Neutrophil (primary cell): ENCODE measurements around the gene SDCCAG8.

Experiments
- H3K27ac ChIP-seq: fragments of 200-600 bp; sonication (generic); 2 replicates; pipeline ENCODE4 v1.5.1; 2016; ENCODE audit warnings: mild to moderate bottlenecking, moderate library complexity
- H3K27me3 ChIP-seq: fragments of 200-600 bp; sonication (generic); 2 replicates; pipeline ENCODE4 v1.6.0; 2016; ENCODE audit warnings: mild to moderate bottlenecking
- H3K36me3 ChIP-seq: fragments of 200-600 bp; sonication (generic); 2 replicates; pipeline ENCODE4 v1.5.1; 2017
- H3K4me1 ChIP-seq, 2 experiments: fragments of 200-600 bp in 1 of 2; sonication (generic) in 1 of 2; 1 replicate in 1 of 2; 2 replicates in 1 of 2; pipeline versions ENCODE4 v1.5.1 to v1.6.1; 2013 to 2016; ENCODE audit warnings: low read depth in 1 of 2, low read length in 1 of 2, mild to moderate bottlenecking in 1 of 2, moderate library complexity in 1 of 2; ENCODE audit not compliant: control insufficient read depth in 1 of 2, insufficient read depth in 1 of 2
- H3K4me3 ChIP-seq, 2 experiments: fragments of 200-600 bp in 1 of 2; sonication (generic) in 1 of 2; 1 replicate in 1 of 2; 2 replicates in 1 of 2; pipeline ENCODE4 v1.5.1; 2013 to 2016; ENCODE audit warnings: low read depth in 1 of 2, low read length in 1 of 2, mild to moderate bottlenecking in 1 of 2, moderate library complexity in 1 of 2
- H3K9me3 ChIP-seq: fragments of 200-600 bp; sonication (generic); 2 replicates; pipeline ENCODE4 v1.5.1; 2016
- TF ChIP-seq, protein P1 (sequence below): fragments of 200-600 bp; sonication (generic); IDR thresholded peaks from 2 replicates; pipeline ENCODE4 v1.5.1; 2016; ENCODE audit warnings: antibody characterized with exemption

The SDCCAG8 gene

DNA sequence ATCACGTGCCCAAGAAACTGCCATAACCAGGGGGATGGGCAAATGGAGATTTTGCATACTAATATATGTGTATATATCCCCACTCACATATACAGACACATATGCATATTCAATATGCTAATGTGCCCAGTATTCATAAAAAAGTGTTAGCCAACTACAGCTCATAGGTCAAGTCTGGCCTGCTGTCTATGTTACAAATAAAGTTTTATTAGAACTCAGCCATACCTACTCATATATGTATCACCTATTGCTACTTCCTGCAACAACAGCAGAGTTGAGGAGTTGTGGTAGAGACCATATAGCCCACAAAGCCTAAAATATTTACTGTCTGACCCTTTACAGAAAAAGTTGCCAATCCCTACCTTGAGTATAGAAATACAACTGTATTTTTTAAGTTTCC, 93.3 kb downstream of the SDCCAG8 start:
- H3K4me3 ChIP-seq, result no peak overlapping the region
- no peaks in the 10 kb centered on the region for H3K9me3 ChIP-seq
- TF ChIP-seq, protein P1, sequence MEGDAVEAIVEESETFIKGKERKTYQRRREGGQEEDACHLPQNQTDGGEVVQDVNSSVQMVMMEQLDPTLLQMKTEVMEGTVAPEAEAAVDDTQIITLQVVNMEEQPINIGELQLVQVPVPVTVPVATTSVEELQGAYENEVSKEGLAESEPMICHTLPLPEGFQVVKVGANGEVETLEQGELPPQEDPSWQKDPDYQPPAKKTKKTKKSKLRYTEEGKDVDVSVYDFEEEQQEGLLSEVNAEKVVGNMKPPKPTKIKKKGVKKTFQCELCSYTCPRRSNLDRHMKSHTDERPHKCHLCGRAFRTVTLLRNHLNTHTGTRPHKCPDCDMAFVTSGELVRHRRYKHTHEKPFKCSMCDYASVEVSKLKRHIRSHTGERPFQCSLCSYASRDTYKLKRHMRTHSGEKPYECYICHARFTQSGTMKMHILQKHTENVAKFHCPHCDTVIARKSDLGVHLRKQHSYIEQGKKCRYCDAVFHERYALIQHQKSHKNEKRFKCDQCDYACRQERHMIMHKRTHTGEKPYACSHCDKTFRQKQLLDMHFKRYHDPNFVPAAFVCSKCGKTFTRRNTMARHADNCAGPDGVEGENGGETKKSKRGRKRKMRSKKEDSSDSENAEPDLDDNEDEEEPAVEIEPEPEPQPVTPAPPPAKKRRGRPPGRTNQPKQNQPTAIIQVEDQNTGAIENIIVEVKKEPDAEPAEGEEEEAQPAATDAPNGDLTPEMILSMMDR, result no peak
- H3K36me3 ChIP-seq, result peaks cover 15% of the 10 kb centered on the region
- no peak overlapping the region for H3K27ac ChIP-seq
- no peaks in the 10 kb centered on the region for H3K4me1 ChIP-seq
- no peaks in the 10 kb centered on the region for H3K27me3 ChIP-seq

DNA sequence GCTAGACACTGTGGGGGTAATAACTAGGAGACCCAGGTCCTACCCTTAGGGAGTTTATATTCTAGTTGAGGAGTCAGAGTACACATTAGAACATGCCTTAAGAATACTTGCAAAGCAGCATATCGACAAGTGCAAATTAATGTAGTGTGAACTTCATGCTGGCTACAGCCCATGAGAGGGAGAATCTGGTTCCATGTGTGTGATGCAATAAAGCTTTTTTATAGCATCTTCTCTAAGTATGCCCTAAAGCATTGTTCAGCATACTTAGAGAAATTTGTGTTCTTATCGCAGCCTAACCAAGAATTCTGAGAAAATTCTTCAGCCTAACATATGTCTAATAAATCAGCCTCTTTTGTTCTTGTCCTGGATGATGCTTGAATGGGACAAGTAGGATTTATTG, 95.5 kb downstream of the SDCCAG8 start:
- TF ChIP-seq, protein P1, result no peak
- Histone ChIP-seq H3K4me1 (peaks cover 0 to 3% of the 10 kb centered on the region in 2 experiments), H3K4me3 (no peak overlapping the region), H3K27me3 (no peaks in the 10 kb centered on the region), H3K27ac (no peak overlapping the region), H3K36me3 (peaks cover 10% of the 10 kb centered on the region), H3K9me3 (no peaks in the 10 kb centered on the region)

GRCh38 chr1:243354511-243355153, 98.8 kb downstream of the SDCCAG8 start:
- Histone ChIP-seq H3K36me3 (peaks cover 10% of the 10 kb centered on the region), H3K27ac (no peak overlapping the region), H3K4me1 (peaks cover 0 to 3% of the 10 kb centered on the region in 2 experiments), H3K27me3 (no peaks in the 10 kb centered on the region), H3K4me3 (no peak overlapping the region), H3K9me3 (no peaks in the 10 kb centered on the region)
- TF ChIP-seq, protein P1, result no peak

DNA sequence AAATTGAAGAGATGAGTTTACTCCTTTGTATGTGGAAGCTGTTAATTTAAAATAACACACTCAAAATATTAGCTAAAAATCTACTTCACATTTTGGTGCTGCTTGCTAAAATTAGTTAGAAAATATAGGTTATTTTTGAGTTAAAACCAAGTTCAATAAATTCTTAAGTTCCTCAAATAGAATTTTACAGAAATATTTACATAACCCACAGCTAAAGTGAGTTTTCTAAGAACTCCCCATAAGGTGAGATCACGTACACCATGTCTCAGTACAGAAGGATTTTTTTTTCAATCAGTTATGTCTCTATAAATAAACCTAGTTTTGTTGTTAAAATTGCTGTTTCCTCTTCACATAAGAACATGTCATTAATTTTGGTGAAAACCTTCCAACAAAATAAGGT, 108.0 kb downstream of the SDCCAG8 start:
- no peaks in the 10 kb centered on the region for H3K36me3 ChIP-seq
- H3K27ac ChIP-seq, result no peak overlapping the region
- no peak overlapping the region for H3K4me3 ChIP-seq
- H3K4me1 ChIP-seq, result no peaks in the 10 kb centered on the region
- H3K9me3 ChIP-seq, result no peaks in the 10 kb centered on the region
- no peaks in the 10 kb centered on the region for H3K27me3 ChIP-seq
- TF ChIP-seq, protein P1, result no peak

DNA sequence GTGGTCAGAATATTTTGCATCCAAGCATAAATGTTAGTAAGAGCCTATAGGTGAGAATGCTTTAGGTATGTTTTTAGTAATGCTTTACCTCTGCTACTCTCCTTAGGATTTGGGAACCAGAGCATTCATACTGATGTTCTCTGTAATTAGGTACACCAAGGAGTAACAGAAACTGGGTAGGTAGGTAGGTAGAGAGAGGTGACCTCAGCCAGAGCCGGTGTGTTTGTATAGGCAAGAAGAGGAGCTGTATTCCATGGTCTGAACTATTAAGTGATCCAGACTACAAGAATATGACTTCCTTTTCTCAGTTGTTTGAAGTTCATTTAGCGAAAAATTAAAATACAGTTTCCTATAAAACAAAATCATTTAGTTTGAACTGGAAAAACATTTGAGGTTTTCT, 108.5 kb downstream of the SDCCAG8 start:
- TF ChIP-seq, protein P1, result no peak
- no peaks in the 10 kb centered on the region for H3K27me3 ChIP-seq

GRCh38 chr1:243364866-243365265, 109.0 kb downstream of the SDCCAG8 start:
- Histone ChIP-seq H3K4me3 (no peak overlapping the region), H3K4me1 (no peaks in the 10 kb centered on the region), H3K9me3 (no peaks in the 10 kb centered on the region), H3K36me3 (no peaks in the 10 kb centered on the region), H3K27ac (no peak overlapping the region), H3K27me3 (no peaks in the 10 kb centered on the region)
- TF ChIP-seq, protein P1, result no peak

More for the DNA sequence above, 108.5 kb downstream of the SDCCAG8 start:
- Histone ChIP-seq H3K4me3 (no peak overlapping the region), H3K9me3 (no peaks in the 10 kb centered on the region), H3K36me3 (no peaks in the 10 kb centered on the region), H3K27ac (no peak overlapping the region), H3K4me1 (no peaks in the 10 kb centered on the region)
